HG03139 (cell line): Measurements from ENCODE around the gene GLYR1.

Experiments used
- ATAC-seq: cut with Tn5 transposase; IDR thresholded peaks from one replicate; pipeline ENCODE4 v1.9.1; 2021; ENCODE audit not compliant: unreplicated experiment

Gene GLYR1

DNA sequence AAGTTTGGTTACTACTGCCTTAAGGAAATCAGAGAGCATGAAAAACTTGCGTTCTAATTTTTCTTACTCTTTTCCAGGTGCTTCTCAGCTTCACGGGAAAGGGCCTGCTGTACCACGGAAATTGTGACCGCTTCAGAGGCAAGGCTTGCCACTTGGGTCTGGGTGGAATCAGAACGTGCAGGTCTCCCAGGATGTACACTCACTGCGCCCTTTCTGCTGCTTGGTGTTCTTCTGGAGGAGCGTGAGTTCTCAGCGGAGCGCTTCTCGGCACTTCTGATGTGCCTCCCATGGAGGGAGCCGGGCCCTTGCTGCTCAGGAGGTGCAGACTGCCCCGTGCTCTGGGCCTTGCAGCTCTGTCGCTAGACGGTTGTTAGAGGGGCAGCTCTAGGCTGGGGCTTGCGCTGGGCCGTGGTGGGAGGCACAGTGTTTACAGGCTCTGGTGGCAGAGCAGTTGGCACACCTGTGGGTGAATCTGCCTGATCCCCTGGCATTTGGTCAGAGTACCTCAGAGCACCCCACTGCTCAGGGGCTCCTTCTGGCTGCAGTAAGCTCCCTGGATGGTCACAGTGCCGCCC, 33.0 kb upstream of the GLYR1 start:
- no peak for ATAC-seq

DNA sequence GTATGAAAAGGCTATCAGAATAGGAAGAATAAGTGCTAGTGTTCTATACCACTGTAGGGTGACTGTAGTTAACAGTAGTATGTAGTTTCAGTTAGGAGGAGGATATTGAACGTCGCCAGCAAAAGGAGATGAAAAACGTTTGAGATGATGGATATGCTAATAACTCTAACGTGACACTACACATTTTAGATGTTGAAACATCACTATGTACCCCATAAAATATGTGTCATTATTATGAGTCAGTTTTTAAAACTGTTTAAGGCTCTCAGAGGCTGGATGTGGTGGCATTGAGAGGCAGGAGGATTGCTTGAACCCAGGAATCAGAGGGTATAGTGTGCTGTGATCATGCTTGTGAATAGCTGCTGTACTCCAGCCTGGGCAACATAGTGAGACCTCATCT, 32.0 kb upstream of the GLYR1 start:
- ATAC-seq, result no peak

DNA sequence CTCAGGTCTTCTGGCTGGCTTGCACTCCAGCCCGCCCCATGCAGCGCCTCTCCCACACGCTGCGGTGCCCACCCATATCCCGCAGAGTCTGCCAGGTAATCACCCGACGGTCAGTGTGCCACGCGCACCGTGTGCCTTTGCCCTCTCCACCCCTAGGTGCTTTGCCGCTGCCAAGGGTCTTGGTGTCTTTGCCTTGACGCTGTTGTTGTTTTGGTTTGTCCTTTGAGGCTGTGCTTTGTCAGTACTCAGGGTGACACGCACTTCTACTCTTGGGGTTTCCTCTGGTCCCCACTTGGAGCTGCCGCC, 30.2 kb upstream of the GLYR1 start:
- no peak for ATAC-seq

DNA sequence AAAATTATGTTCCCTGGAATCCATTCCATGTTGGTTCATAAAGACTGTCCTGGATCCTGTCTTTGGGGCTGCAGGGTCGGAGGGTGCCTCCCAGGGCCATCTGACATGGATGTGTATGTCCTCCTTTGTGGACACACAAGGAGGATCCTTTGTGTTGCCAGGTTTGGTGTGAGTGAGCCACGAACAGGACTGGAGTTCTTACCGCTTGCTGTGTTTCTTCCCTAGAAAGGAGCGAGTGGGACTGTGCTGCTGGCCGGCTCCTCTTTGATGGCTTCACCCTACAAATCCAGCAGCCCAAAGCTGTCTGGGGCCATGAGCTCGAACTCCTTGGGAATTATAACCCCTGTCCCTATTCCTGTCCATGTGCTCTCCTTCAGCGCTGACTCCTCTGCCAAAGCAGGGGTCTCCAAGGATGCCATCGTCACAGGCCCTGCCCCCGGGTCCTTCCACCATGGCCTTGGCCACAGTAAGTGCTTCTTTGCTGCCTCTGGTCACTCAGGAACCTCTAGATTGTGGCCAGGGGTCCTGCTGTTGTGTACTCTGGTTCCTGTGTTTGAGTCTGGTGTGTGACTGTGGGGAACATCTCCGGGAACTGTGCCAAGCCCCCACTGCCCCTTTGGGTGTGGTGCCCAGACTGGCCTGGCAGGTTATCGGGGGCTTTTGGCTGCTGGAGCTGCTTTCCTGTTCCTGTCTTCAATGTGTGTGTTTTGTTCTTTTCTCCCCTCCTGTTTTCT, 29.7 kb upstream of the GLYR1 start:
- no peak for ATAC-seq

DNA sequence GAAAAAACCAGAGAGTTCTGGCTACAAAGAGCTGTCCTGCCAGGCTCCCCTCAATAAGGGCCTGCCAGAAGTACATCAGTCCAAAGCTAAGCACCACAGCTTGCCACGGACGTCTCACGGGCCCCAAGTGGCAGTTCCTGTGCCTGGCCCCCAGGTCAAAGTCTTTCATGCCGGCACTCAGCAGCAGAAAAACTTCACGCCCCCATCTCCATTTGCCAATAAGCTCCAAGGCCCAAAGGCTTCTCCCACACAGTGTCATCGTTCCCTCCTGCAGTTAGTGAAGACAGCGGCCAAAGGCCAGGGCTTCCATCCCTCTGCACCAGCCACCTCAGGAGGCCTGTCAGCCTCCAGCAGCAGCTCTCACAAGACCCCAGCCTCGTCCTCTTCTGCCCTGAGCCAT, 27.6 kb upstream of the GLYR1 start:
- ATAC-seq, result no peak

DNA sequence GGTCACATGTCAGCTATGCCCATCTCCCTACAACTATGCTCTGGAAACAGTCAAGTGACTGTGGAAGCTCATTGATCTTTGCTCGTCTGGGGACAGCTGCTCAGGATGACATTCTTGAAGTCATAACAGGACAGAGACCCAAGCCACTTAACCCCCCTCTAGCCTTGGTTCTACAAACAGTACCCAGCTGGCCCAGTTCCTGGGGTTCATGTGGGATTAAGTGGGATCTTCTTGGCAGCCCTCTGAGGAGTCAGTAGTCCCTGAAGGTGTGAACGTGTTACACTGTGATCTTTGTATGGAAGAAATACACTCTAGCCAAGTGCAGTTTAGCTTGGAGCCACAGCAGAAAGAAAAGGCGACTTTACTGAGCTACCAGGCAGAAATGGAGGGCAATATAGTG, 26.0 kb upstream of the GLYR1 start:
- ATAC-seq, result no peak

DNA sequence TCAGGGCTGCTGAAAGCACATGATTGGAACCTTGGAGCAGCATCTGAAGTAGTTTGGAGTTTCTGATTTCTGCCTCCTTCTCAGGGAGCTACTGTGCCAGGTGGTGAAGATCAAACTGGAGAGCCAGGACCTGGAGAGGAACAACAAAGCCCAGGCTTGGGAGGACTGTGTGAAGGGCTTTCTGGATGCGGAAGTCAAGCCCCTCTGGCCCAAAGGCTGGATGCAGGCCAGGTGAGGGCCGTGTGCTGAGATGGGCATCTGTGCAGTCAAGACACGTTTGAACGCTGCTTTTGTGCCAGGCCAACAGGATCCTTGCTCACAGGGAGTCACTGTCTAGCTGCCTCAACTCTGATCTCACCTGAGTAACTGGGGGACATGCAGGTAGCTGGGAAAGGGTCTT, 24.0 kb upstream of the GLYR1 start:
- ATAC-seq, result no peak

DNA sequence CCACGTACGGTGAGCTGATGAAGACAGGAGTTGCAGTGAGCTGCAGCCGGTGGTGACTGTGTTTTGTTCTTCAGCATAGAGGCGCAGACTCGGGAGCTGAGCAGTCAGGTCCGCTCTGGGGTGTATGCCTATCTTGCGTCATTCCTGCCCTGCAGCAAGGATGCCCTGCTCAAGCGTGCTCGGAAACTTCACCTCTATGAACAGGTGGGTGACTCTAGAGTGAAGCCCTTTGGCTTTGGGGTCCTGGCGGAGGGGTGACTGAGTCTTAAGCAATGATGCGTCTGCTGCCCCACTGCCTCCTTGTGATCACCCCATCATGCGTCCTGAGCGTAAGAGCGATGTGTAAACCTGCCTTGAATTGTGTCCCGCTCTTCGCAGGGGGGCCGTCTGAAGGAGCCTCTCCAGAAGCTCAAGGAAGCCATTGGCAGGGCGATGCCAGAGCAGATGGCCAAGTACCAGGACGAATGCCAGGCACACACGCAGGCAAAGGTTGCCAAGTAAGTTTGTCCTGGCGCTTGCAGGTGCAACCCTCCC, 23.1 kb upstream of the GLYR1 start:
- no peak for ATAC-seq

DNA sequence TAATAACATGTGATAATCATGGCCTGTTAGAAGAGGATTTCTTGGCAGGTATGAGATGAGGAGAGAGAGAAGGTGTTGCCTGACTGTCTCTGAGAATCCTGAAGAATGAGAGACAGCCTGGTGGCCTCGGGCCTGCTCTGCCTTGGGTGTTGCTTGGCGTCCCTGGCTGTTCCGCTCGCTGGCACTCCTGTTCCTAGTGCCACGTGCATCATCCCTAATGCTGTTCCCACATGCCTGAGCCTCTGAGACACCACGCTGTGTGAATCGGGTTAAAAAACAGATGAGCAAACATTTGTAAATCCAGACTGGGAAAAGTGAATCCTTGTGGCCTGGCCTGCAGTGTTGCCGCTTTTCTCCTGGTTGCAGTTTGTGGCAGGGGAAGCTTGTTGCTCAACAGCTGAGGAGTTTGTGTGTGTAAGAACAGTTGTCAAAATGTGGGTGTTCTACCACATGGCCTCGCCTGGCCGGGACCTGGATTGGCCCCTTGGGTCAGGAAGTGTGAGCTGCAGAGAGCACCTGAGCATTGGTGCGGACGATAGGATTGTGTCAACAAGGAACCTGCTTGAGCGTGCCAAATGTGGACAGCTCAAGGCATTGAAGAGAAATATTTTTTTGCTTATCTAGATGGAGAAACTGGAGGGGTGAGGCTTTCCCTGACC, 22.2 kb upstream of the GLYR1 start:
- ATAC-seq, result no peak

DNA sequence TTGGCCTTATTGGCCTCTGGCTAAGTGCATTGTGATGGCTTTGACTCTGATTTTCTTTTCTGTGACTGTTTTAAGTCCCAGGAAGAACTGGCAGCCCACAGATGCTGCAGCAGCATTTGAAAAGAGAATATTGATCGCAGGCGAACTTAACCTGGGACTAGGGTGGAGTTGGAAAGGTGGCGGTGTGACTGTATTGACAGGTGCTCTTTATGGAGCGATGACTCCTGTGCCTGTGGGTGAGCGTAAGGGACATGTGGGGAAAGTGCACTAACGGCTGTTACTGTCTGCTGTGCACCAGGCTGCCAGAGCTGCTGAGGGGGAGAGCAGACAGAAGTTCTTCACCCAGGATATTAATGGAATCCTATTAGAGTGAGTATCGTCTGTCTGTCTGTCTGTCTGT, 21.4 kb upstream of the GLYR1 start:
- ATAC-seq, result no peak

DNA sequence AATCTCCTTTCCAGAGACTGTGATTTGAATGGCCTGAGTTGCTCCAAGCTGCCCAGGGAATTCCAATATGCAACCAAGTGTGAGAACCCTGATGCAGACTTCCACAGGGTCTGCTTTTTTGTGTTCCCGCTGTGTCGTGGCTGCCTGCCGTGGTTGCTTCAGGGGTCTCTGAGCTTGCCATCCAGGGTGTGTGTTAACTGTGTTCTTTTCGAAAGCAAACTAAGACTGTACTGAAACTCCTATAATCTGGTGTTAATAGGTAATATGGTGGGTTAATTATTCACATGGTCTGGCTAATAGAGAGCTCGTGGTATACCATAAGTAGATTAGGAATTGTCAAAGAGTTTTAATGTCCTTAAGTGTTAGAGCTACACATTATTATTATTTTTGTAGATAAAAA, 20.9 kb upstream of the GLYR1 start:
- peak; percentile 80 for ATAC-seq

DNA sequence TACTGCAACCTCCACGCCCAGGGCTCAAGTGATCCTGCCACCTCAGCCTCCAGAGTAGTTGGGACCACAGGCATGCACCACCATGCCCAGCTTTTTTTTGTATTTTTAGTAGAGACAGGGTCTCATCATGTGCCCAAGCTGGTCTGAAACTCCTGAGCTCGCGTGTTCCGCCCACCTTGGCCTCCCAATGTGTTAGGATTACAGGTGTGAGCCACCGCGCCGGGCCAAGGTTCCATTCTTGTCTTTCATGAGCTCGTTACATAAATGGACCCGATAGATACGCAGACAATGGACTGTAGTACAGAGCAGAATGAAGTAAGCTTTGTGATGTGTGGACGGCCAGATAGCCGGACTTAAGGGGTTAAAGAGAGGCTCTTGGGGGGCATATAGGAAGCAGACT, 19.5 kb upstream of the GLYR1 start:
- ATAC-seq, result no peak

DNA sequence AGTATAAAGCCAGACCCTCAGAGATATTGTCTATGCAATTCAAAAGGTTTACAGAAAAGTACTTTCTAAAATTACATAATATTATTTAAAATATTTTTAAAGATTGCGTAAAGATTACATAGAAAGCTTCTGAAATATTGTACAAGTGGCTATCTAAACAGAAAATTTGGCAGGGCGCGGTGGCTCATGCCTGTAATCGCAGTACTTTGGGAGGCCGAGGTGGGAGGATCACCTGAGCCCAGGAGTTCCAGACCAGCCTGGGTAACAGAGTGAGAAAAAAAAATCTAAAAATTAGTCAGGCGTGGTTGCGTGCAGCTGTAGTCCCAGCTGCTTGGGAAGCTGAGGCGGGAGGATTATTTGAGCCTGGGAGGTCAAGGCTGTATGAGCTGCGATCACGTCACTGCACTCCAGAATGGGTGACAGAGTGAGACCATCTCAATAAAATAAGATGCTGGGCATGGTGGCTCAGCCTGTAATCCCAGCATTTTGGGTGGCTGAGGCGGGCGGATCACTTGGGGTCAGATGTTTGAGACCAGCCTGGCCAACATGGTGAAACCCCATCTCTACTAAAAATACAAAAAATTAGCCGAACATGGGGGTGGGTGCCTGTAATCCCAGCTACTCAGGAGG, 18.3 kb upstream of the GLYR1 start:
- ATAC-seq, result no peak

DNA sequence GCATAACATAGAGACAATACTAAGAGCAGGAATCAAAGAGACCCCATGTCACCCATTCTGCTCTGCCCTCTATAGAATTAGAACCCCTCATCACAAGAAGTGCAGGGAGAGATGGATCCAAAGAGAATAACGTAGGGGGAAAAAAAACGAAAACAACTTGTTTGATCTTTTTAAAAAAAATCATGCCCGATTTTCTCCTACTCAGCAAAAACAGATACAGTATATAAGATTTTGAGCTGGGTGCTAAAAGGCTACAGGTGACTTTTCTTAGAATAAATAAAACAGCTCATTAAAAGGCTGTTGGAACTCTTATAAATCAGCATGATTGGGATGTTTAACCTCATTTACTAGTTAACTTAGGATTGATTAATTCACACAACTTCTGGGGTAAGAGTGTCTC, 17.6 kb upstream of the GLYR1 start:
- no peak for ATAC-seq

DNA sequence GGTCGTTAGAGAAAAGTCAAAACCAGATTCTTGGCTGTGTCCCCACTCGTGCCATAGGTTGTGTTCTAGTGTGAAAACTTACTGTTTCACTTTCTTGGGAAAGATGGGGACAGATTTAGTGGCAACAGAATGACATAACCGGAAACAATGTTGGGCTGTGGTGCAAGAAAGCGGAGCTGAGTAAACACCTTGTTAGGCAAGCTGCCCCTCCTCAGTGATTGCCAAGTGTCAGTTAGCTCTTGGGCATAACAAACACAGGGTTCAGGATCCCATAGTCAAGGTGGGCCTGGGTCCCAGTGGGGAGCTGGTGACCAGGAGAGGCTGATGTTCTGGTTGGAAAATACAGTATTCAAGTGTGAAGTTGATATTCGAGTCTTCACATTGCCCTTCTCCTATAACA, 15.6 kb upstream of the GLYR1 start:
- no peak for ATAC-seq

DNA sequence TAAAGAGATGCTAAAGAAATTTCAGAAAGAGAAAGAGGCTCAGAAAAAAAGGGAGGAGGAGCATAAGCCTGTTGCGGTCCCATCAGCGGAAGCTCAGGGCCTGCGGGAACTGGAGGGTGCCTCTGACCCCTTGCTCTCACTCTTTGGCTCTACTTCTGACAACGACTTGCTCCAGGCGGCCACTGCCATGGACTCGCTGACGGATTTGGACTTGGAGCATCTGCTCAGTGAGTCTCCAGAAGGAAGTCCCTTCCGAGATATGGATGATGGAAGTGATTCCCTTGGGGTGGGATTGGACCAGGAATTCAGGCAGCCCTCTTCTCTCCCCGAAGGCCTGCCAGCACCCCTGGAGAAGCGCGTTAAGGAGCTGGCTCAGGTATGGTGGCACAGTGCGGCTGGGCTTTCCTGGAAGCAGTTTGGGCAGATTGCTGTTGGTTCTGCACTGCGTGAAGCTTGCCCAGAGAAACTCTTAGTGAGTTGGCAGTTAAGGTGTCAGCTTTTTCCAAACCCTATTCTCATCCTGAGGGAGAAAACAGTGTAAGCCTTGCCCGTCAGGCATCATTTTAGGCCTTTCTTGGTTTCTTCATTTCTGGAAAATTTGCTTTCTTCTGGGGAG, 13.7 kb upstream of the GLYR1 start:
- ATAC-seq, result no peak

DNA sequence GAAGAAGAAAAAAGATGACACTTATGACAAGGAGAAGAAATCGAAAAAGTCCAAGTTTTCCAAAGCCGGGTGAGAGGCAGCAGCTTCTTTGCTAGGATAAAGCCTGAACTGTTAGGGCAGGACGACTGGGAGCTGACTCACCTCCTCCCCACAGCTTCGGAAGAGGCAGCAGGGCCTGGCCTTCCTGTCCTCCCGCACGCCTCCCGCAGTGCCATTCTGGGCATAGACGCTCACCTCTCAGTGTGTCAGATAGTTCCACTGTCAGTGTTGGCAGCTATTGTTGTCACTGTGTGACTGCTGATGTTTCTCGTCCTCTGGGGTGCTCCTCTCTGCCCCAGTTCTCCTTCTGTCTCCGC, 12.8 kb upstream of the GLYR1 start:
- ATAC-seq, result no peak

DNA sequence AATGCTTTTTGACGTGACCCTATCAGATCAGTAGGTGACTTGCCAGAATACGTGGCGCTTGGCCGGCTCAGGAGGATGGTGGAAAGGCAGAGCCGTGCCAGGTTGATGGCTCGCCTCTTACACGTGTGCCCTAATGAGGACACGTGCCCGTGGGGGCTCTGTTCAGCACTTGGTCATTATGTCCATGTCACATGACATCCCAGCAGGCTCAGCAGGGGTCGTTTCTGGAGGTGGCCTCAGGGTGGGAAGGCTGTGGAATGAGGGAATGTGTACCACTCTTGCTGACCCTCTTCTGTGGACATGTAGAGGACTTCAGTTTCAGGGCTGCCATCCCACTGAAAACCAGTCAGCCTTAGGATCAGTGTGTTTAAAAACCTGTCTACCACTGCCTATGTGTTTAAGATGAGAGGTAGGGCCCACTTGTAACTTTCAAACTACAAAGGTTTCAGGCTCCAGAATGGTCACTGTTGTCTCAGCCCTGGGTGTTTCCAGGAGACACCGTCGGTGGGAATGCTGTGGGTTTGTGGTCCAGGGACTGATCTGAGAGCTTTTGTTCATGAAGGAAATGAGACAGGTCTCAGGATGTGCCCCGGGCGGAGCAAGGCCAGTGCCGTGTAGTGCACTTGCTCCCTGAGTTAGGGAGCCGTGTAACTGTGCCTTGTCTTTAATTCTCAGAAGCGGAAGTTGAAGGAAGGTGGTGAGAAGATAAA, 12.3 kb upstream of the GLYR1 start:
- no peak for ATAC-seq

DNA sequence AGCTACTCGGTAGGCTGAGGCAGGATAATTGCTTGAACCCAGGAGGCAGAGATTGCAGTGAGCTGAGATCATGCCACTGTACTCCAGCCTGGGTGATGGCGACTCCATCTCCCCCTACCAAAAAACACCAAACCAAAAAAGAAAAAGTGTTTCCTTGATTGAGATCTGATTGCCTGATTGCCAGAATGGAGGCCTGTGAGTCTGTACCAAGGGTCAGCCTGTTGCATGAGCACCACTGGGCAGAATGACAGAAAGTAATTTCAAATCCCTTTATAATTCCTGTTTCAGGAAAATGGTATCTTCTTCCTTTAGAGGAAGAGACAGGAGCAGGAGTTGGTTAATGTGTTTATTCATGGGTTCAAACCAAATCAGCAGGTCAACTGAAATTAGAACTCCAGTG, 8.7 kb upstream of the GLYR1 start:
- ATAC-seq, result no peak

DNA sequence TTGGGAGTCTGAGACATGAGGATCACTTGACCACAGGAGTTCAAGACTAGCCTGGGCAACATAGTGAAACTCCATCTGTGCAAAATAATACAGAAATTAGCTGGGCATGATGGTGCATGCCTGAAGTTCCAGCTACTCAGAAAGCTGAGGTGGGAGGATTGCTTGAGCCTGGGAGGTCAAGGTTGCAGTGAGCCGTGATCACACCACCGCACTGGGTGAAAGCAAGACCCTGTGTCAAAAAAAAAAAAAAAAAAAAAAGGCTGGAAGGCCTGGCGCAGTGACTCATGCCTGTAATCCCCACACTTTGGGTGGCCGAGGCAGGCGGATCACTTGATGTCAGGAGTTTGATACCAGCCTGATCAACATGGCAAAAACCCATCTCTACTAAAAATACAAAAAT, 8.3 kb upstream of the GLYR1 start:
- ATAC-seq, result no peak

DNA sequence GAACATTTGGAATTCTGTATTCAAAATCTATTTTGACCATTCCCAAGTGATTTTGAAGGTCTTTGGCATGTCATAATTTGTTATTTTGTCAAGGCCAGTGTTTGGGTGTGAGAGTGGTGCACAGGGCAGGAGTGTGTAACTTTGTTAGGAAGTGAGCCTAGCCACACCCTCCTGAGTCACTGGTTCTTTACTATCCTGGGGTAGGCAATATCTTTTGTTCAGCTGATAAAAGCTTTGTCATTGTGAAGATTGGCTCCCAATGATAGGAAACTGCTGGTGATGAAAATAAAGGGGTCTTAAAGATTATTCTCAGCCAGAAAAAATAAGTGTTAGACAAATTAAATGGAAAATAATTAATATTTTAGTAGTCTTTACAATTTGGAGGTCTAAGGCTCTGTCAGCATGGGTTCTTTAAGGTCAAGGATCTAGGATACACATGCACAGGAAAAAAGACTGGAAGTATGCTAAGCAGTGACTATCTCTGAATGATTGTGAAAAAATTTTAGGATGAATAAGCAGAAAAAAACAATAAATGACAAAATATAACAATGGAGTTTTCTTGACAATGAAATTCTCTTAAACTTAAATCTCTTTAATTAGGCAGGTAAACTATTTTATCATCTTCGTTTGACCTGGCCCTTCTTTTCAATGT, 5.3 kb upstream of the GLYR1 start:
- ATAC-seq, result no peak
